GM12875 (cell line): ENCODE measurements around the gene N4BP2.

Experiments used
- H3K4me3 ChIP-seq: one replicate; pipeline ENCODE4 v1.5.1; 2011; ENCODE audit warnings: low read depth, low read length, control low read depth
- CTCF ChIP-seq: IDR thresholded peaks from 2 replicates; pipeline ENCODE4 v1.5.1; 2011; ENCODE audit warnings: low read depth, mild to moderate bottlenecking, control low read depth, inconsistent platforms, low read length, moderate library complexity, borderline replicate concordance; ENCODE audit not compliant: insufficient read depth

Gene N4BP2

GRCh38 chr4:40176602-40177001 is 120.0 kb downstream of the N4BP2 start:
- H3K4me3 ChIP-seq = no peak overlapping the region
- no peak for TF ChIP-seq CTCF

GRCh38 chr4:40177591-40177990 is 120.9 kb downstream of the N4BP2 start:
- H3K4me3 ChIP-seq = no peak overlapping the region
- no peak for TF ChIP-seq CTCF

- TF ChIP-seq CTCF = no peak
- H3K4me3 ChIP-seq = no peak overlapping the region
Observed at GRCh38 chr4:40178672-40179071, 122.0 kb downstream of the N4BP2 start.

GRCh38 chr4:40179360-40179759 is 122.7 kb downstream of the N4BP2 start:
- H3K4me3 ChIP-seq = no peak overlapping the region
- no peak for TF ChIP-seq CTCF

- H3K4me3 ChIP-seq = no peak overlapping the region
- TF ChIP-seq CTCF = no peak
Observed at GRCh38 chr4:40180356-40180755, 123.7 kb downstream of the N4BP2 start.

GRCh38 chr4:40182001-40182400 is 125.4 kb downstream of the N4BP2 start:
- no peak for TF ChIP-seq CTCF

GRCh38 chr4:40182954-40183353 is 126.3 kb downstream of the N4BP2 start:
- TF ChIP-seq CTCF = no peak
- no peak overlapping the region for H3K4me3 ChIP-seq

More at GRCh38 chr4:40182001-40182400, 125.4 kb downstream of the N4BP2 start:
- H3K4me3 ChIP-seq = no peak overlapping the region
